COR-L47 (cell line): Measurements from ENCODE around the gene ZBTB7A.

ENCODE experiments used
- DNase-seq: peaks from one replicate; lab custom pipeline; 2025; lab: John Stamatoyannopoulos, UW

ZBTB7A gene

DNA sequence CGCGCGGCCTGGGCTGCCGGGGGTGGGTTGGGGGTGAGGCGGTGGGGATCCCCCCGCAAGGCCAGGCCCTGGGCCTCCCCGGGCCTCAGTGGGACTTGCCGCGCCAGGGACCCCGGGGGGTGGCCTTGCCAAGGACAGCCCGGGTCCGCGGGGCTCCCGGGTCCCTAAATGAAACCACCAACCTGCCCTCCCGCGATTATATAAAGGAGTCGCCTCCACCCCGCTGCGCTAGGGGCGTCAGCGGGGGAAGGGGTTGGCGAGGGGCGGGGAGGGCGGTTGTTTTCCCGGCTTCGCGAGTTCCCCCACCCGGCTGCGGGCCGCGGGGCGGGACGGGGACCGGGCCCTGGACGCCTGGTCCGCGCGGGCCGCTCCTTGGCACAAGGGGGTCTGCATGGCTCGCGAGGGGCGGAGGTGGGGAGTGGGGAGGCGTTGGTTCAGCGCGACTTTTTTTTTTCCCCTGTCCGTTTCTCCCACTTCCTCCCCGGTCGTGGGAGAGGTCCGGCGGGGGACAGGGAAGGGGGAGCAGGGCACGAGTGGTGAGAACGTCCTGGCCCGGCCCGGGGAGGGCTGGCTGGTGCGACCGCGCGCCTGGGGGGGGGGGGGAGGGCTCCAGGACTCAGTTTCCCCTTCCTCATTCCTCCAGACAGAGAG, 822 bp upstream of the ZBTB7A start:
- DNase-seq = no peak

DNA sequence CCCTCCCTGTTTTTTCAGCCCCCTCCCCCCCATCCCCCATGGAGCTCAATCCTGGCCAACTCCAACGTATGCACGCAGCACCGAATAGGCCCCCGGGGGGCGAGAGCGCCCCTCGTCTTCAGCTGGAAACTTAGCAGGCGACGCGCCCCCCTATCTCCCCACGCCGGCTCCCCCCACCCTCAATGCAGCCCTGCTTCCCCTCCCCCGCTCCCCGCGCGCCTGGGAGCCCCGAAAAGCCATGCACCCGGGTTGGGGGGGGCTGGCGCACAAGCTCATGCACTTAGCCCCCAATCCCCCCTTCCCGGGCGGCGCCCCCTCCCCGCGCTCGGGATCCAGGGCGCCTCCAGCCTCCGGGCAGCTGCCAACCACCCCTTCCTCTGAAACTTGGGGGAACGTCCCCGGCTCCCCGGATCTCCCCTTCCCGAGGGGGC, 508 bp downstream of the ZBTB7A start:
- DNase-seq = no peak

DNA sequence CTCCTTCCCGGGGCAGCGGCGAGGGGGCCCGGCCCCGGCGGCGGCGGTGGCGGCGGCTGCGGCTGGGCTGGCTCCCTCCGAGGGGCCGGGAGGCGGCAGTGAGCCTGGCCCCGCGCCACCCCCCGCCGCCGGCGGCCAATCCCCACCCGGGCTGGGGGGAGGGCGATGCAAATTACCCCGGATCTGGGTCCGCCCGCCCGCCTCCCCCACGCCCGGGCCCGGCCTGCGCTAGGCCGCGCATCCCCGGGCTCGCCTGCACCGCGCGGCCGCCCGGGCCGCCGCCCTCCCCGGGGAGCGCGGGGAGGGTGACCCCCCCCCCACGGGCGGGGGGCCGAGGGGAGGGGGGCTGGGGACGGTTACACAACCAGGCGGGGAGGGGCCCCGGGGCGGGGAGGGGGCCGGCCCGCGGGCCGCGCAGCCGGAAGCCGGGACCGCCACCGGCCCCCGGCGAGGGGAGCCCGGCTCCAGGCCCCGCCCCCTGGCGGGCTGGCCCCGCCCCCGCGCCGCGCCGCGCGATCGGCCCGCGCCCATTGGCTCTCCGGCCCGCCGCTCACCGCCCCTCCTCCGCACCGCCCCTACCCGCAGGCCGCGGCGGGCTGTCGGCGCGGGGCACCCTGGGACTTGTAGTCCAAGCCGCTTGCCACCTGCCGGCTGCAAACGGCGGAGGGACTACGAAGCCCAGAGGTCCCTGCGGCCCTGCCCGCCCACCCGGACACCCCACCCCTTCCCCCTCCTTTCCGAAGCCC, 1.1 kb downstream of the ZBTB7A start:
- DNase-seq = peak; percentile 97

DNA sequence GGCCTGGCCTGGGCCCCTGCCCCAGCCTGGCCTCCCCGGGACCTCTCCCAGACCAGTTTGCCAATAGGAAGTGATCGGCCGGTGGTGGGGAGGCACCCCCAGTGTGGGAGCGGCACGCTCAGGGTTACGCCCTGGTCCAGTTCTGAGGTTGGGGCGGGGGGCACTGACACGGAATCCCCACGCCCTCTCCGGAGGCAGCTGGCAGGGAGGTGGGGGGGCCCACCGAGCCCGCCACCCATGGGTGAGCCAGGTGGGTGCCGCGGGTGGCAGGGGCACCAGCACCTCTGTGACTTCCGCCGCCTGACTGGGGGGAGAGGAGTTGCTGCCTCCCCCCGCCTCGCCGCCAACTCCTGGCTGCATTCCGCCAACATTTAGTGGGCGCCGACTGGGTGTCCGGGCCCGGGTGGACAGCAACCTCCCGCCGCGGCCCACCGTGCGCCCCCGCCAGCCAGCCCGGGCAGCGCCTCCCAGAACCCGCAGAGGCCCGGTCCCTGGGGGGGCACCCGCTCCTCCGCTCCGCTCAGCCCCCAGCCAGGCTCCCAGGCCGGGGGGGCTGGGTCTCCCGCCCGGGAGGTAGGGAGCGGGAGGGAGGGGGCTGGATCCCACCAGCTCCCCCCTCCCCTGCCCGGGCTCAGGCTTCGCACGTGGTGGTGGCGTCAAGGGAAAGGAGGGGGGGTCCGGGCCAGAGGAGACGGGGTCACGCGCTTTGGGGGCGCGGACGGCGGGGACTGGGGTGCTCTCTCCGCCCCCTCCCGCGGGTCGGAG, 2.0 kb downstream of the ZBTB7A start:
- peak; percentile 34 for DNase-seq

DNA sequence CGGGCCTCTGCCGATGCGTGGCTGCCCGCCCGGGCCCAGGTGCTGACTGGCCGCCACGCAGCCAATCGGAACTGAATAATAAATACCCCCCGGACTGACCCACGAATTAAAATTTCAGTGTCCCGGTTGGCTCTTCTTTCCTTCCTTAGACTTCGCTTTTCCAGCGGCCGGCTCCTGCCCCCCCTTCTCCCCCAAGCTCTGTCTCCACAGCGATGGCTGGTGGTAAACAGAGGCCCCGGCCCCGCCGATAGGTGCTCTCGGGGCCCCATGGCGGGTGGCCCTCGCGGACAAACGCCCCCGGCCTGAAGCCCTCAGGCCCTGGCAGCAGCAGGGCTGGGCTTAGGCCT, 2.6 kb downstream of the ZBTB7A start:
- DNase-seq = no peak

DNA sequence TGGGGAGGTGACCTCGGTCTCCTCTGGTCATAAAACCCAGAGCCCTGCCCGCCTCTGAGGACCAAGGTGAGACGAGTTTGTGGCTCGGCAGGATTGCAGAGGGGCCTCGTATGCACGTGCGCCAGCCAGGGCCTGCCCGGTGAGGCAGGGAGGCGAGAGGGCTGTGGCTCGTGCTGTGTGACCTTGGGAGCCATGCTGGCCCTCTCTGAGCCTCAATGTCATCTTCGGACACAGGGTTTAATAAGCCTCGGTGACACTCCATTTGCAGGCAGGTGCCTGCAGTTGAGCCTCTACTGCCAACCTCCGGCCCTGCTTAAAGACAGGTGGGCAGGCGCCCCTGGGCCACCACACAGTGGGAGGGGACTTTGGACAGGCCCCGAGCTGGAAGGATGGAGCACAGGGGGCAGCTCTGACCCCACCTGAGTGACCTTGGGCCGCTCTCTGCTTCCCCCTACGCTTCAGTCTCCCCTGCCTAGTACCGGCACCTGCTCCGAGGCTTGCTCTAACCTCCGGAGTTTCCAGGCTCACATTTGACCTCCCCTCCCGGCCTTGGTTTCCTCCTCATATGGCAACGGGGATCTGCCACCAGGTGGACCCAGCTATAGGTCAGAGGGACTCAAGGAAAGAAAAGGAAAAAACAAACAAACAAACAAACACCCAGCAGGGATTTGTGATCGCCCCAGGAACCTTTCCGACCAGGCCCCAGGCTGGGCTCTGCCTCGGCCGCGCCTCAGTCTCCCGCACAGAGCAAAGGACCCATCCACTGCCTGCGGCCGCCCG, 3.1 kb downstream of the ZBTB7A start:
- DNase-seq = no peak

DNA sequence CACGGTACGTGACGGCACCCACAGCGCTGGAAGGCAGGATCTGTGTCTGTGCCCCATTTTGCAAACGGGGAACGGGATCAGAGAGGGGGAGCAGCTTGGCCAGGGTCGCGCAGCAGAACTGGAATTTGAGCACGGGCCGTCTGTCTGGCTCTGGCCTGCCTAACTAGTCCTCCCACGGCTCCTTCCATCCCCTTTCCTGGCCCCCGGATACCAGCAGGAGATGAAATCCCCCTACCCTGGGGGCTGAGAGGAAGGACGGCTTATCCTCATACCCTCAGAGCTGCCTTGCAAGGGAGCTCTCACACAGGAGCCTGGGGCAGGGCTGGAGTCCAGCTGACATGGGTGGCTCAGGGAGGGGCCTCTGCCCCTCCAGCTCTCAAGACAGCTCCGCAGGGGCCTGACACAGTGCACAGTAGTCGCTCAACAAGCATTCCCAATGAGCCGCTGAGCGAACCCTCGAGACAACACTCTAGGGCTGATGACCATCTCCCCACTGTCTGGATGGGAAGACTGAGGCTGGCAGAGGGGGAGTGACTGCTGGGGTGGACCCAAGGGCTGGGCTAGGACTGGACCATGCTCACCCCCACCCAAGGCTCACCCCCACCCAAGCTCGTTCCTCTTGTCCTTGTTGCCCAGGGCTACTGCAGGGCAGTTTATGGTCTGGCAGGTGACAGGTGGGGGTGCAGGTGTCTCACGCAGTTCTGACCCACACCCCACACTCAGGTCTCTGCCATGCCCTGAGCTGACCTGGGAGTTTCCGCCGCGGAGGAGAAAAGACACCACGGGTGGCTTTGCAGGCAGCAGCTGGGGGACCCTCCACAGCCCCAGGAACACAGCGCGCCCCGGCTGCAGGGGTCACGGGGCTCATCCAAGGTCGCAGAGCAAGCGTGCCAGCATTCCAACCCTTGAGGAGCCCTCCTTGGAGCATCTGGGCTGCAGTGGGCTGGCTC, 4.0 kb downstream of the ZBTB7A start:
- DNase-seq = no peak

DNA sequence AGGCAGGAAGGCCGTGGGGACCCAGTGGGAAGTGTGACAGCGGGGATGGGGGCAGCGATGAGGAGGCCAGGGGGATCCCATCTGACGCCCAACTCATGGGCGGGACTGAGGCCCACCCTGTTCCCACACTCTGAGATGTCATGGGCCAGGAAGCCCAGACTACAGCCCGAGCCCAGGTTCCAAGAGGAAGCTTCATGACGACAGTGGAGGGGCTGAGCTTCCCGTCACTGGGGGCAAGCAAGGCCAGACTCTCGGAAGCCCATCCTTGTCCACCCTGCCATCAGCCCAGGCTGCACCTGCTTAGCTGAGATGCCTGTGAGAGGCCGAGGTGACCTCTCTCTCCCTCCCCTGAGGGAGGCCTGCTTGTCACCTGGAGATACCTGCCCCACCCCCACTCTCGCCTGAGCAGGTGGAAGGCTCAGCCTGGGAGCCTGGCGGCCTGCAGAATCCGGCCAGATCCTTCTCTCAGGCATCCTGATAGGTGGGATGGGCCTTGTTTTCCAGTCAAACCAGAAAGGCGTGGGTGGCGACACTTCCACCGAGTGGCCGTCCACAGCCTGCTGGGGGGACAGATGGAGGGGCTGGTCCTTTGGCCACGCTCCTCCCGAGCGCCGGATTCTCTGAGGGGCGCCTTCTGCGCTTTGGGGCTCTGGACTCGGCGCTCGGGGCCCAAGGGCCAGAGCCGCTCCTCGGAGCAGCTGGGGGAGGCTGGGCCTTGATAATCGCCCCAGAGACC, 4.8 kb downstream of the ZBTB7A start:
- DNase-seq = no peak

DNA sequence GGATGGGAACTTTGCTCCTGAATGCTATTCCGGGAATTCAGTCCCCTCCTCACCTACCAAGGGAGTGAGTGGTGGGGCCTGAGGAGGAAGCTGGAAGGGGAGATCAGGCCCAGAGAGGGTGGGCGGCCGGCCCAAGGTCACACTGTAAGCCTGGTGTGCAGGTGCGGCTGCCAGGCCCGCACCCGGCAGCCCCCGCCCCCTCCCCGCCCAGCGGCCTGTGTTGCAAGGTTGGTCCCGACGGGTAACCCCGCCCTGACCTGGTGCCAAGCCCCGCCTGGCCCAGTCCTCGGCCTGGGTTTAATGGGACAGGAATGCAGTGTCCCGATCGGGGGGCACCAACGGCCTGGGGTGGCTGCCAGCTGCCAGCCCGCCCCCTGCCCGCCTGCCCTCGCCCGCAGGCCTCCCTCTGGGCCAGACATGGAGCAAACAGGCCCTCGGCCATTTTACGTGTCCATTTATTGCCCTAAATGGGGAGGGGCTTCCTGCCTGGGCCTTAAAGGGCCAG, 5.5 kb downstream of the ZBTB7A start:
- no peak for DNase-seq

DNA sequence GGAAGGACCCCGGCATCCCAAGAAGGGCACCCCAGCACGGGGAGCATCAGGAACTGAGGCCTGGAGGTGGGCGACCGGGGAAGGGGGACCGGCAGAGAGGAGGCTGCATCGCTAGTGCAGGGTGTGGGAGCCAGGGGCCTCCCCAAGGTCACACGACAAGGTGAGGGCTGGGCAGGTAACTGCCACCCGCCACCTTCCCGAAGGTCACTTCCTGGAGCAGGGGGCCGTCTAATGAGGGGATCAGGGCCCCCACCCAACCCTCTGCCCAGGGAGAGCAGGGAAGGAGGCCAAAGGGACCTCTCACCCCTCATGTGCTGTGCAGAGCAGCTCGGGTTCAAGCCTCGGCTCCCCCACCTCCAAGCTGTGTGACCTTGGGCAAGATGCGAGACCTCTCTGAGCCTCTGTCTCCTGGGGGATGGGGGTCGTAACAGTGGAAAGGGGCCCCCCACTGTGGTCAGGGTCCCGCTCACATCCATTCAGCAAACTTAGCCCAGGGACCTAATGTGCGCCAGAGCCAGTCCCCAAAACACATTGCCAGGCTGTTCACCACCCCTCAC, 6.0 kb downstream of the ZBTB7A start:
- DNase-seq = no peak

DNA sequence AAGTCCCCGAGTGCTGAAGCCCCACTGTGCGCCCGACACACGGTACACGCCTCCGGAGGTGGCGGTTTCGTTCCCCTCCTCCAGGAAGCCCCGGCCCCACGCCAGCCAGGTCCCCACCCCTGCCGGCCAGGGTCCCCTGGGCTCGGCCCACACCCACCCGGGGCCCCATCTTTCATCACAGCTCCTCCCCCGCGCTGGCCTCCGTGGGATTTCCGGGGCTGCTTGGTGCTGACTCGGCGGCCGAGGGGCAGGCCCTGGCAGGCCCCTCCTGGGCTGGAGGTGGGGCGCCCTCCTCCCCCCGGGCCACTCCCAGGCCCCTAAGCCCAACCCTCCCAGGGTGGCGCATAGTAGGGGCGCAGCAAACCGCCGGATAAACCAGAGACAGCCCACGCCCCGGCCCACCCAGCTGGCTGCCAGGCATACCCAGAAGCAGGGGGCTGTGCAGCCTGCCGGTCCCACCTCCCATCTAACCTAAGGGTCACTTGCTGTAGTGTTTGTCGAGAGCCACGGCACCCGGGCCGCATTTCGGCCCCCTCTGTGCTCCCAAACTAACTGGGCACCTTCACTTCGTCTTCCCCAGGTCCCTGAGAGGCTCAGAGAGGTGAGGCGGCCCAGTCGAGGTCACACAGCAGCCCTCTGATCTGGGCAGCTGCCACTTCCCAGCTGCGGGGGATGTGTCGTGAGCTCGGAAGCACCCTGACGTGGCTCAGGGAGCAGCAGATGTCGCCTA, 6.6 kb downstream of the ZBTB7A start:
- DNase-seq = no peak

DNA sequence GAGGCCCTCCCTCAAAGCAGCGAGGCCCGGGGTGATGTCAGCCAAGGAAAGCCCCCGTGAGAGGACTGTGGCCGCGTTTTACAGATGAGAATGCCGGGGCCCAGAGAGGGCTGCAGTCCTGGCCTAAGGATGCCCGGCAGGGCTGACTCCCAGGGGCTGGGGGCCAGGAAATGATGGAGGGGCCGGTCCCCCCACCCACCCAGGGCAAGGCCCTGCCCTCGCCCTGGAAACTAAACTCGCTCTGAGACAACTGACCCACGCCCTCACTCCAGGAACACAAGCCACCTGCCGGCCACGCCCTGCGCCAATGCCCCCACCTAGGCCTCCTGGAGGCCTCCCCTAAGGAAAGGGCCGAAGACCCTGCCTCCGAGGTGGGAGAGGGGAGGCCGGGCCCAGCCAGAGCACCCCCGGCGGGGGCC, 7.2 kb downstream of the ZBTB7A start:
- DNase-seq = no peak

DNA sequence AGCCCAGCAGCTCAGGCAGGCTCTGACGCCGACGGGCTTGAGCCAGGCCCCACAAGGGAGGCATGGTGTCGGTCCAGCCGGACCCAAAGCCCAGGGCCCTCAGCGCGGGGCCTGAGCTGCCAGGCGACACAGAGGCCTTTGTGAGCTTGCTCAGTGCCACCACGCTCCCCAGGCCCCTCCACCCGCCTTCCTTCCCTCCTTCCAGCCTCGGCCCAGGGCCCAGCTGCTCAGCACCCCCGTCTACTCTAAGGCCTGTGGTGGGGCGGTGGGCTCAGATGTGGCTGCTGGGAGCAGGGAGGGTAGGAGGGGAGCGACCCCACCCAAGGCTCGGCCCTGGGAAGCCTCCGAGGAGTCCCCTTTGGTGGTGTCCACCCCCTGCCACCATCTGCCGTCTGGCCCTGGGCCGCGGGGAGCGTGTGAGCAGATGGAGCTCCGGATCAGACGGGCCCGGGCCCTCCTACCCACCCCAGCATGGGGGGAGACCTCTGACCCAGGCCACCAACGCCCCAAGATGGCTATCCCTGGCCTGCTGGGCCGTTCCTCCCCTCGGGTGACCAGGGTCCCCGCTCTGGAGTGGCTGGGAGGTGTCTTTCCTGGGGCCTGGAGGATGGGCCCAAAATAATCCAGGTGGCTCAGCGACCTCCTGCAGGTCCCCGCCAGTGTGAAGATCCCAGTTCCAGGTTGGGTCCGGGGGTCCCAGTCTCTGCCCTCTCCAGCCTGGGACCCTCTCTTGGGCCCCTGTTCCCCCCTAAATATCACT, 7.8 kb downstream of the ZBTB7A start:
- no peak for DNase-seq

DNA sequence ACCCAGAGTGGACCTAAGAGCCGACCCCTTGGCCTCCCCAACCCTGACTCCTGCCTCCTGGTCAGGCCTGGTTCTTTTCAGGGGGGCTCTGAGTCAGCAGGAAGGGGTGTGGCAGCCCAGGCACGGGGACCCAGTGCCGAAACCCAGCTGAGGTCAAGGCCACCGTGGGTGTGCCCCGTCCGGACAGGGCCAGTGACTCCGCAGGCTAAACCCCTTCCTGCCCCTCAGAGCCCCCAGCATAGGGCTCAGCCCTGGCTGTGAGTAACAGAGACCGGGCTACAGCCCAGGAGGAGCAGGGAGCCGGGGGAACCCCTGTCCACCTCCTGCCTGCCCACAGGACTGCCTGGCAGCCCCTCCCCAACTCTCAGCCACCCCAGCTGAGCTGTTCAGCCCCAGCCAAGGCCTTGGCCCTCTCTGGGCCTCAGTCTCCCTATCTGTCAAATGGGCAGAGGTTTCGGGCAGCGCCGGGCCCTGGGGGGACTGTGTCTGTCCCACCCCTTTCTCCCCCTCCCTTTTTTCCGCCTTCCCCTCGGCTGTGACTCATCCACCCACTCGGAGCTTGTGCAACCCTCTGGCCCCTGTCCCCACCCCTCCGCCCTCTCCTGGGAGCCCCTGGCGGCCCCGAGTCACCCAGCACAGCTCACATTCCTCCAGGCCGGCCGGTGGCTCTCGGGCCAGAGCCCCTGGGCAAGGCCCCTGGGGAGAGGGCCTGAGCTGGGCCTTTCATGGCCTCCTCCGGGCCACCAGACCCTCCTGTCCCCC, 8.6 kb downstream of the ZBTB7A start:
- no peak for DNase-seq

DNA sequence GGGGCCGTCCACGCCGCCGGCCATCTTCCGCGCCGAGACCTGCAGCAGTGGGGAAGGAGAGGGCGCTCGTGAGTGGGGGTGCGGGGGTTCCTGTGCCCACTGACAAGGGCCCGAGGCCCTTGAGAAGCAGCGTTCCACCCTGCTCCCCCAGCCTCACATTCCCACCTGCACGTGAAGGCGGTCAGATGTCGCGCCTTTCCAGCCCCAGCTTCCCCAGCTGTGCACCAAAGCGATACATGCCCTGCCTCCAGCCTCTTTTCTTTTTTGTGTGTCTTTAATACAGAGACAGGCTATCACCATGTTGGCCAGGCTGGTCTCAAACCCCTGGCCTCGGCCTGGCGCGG, 11.5 kb downstream of the ZBTB7A start:
- no peak for DNase-seq

DNA sequence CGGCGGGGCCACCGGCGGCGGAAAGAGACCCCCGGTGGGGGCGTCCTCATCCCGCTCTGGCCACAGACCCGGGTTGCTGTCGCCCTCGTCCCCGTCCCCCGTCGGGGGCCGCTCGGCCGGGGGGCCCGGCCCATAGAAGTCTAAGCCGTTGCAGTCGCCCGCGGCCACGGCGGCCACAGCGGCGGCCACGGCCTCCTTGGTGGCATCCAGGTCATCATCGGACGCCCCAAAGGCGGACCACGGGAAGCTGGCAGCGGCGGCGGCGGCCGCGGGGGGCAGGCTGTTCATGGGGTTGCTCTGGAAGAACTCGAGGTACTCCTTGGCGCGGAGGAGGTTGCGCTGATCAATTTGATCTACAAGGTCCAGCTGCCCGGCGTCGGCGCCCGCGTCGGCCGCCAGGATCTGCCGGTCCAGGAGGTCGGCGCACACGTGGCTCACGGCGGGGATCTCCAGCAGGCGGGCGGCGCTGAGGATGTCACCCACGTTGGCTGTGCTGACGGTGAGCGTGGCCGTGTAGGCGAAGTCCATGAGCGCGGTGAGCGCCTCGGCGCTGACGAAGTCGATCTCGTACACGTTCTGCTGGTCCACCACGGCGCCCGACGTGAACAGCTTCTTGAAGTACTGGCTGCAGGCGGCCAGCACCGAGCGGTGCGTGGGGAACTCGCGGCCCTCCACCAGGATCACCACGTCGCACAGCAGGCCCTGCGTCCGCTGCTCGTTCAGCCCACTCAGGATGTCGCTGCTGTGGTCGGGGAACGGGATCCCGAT, 12.1 kb downstream of the ZBTB7A start:
- no peak for DNase-seq
